CD14-positive monocyte (primary cell): Measurements from ENCODE around the gene ANAPC13. TPM values are rescaled to one million over a fixed set of nuclear protein-coding genes. Genes with fewer than 3 reads are reported as not detected.
A peak's percentile ranks its signal among the peaks of the same experiment; 100 is the strongest.

Source experiments
- DNase-seq, 3 donors: peaks; one replicate each; pipeline ENCODE4 v3.0.0-alpha.2; 2011 to 2022
- H2AFZ ChIP-seq: 2 replicates; pipeline ENCODE4 v1.6.0; 2012; ENCODE audit warnings: mild to moderate bottlenecking, low read depth, low read length, inconsistent platforms; ENCODE audit not compliant: insufficient read depth, poor library complexity, severe bottlenecking
- H3K27ac ChIP-seq, 2 donors: 1 replicate in 1 of 2; 2 replicates in 1 of 2; pipeline ENCODE4 v1.5.1; 2012 to 2013; ENCODE audit warnings: low read length in 2 of 2, control low read depth in 1 of 2, inconsistent platforms in 1 of 2, low read depth in 1 of 2, mild to moderate bottlenecking in 1 of 2
- H3K27me3 ChIP-seq, 2 donors: one replicate each; pipeline versions ENCODE4 v1.6.0 to v1.6.1; 2011 to 2013; ENCODE audit warnings: low read length in 2 of 2; ENCODE audit not compliant: control insufficient read depth in 2 of 2, insufficient read depth in 2 of 2
- H3K36me3 ChIP-seq, 2 donors: replicated peaks in 1 of 2; 1 replicate in 1 of 2; 2 replicates in 1 of 2; pipeline versions ENCODE4 v1.5.1 to v1.6.1; 2012 to 2013; ENCODE audit warnings: low read length in 2 of 2, control low read depth in 1 of 2, inconsistent platforms in 1 of 2, mild to moderate bottlenecking in 1 of 2; ENCODE audit not compliant: insufficient read depth in 2 of 2, control insufficient read depth in 1 of 2
- H3K4me1 ChIP-seq, 2 donors: 1 replicate in 1 of 2; 2 replicates in 1 of 2; pipeline versions ENCODE4 v1.5.1 to v1.6.1; 2012 to 2013; ENCODE audit warnings: low read length in 2 of 2, control low read depth in 1 of 2, inconsistent platforms in 1 of 2, mild to moderate bottlenecking in 1 of 2, moderate library complexity in 1 of 2; ENCODE audit not compliant: insufficient read depth in 2 of 2, control insufficient read depth in 1 of 2
- H3K4me2 ChIP-seq: replicated peaks from 2 replicates; pipeline ENCODE3; 2012; ENCODE audit warnings: low read length, moderate library complexity, mild to moderate bottlenecking; ENCODE audit not compliant: poor library complexity, severe bottlenecking; ENCODE audit errors: extremely low read depth
- H3K4me3 ChIP-seq, 3 experiments: fragments of 200-600 bp in 1 of 3; sonication (generic) in 1 of 3; replicated peaks in 1 of 3; 1 replicate in 2 of 3; 2 replicates in 1 of 3; pipeline ENCODE4 v1.5.1; 2011 to 2013; ENCODE audit warnings: low read length in 3 of 3, mild to moderate bottlenecking in 3 of 3, control low read depth in 2 of 3, low read depth in 2 of 3, inconsistent platforms in 1 of 3, moderate library complexity in 1 of 3
- H3K79me2 ChIP-seq: 2 replicates; pipeline ENCODE4 v1.6.0; 2012; ENCODE audit warnings: mild to moderate bottlenecking, control low read depth, inconsistent platforms, low read length, moderate library complexity; ENCODE audit not compliant: insufficient read depth
- H3K9ac ChIP-seq: 2 replicates; pipeline ENCODE4 v1.6.0; 2017; ENCODE audit warnings: low read length, mild to moderate bottlenecking; ENCODE audit not compliant: insufficient read depth, poor library complexity, severe bottlenecking
- H3K9me3 ChIP-seq, 2 donors: replicated peaks in 1 of 2; 1 replicate in 1 of 2; 2 replicates in 1 of 2; pipeline versions ENCODE4 v1.5.1 to v1.6.1; 2012 to 2013; ENCODE audit warnings: low read length in 2 of 2, control low read depth in 1 of 2; ENCODE audit not compliant: control insufficient read depth in 1 of 2, insufficient read depth in 1 of 2
- H4K20me1 ChIP-seq: 2 replicates; pipeline ENCODE4 v1.6.0; 2012; ENCODE audit warnings: mild to moderate bottlenecking, low read length, control low read depth, moderate library complexity; ENCODE audit not compliant: insufficient read depth
- H3K27ac Mint-ChIP-seq, 7 donors: one replicate each; pipeline ENCODE4 v1.8.0; 2020; ENCODE audit warnings: mild to moderate bottlenecking in 7 of 7, mixed read lengths in 7 of 7, moderate library complexity in 6 of 7, inconsistent platforms in 2 of 7
- H3K27me3 Mint-ChIP-seq, 3 donors: one replicate each; pipeline ENCODE4 v1.8.0; 2021 to 2022; ENCODE audit warnings: low read depth in 3 of 3, mild to moderate bottlenecking in 3 of 3, mixed read lengths in 3 of 3, moderate library complexity in 3 of 3, inconsistent platforms in 1 of 3
- H3K36me3 Mint-ChIP-seq, 2 donors: one replicate each; pipeline ENCODE4 v1.8.0; 2020; ENCODE audit warnings: mixed read lengths in 2 of 2, inconsistent platforms in 1 of 2, mild to moderate bottlenecking in 1 of 2
- H3K4me1 Mint-ChIP-seq: one replicate; pipeline ENCODE4 v1.8.0; 2020; ENCODE audit warnings: mild to moderate bottlenecking, mixed read lengths
- H3K4me3 Mint-ChIP-seq, 2 donors: one replicate each; pipeline ENCODE4 v1.8.0; 2020; ENCODE audit warnings: mild to moderate bottlenecking in 2 of 2, mixed read lengths in 2 of 2, moderate library complexity in 1 of 2
- H3K9me3 Mint-ChIP-seq, 7 donors: one replicate each; pipeline ENCODE4 v1.8.0; 2020 to 2022; ENCODE audit warnings: mixed read lengths in 7 of 7, mild to moderate bottlenecking in 6 of 7, moderate library complexity in 6 of 7, inconsistent platforms in 2 of 7
- whole genome bisulfite sequencing: methylation state at CpG from one replicate; pipeline ENCODE4 v1.1.5; 2013; ENCODE audit warnings: missing lambda C conversion rate; ENCODE audit not compliant: insufficient coverage; 5-methylcytosine and 5-hydroxymethylcytosine counted together
- intact Hi-C, 2 donors: fragments of 100-400 bp; cut with micrococcal nuclease; formaldehyde crosslinking; loops; one replicate each; pipeline versions ENCODE4 v1.15.0 to v1.15.1; 2023
- polyA plus RNA-seq, 3 donors: library from polyadenylated mRNA; depleted of rRNA in 1 of 3; unstranded in 2 of 3; stranded (reverse) in 1 of 3; fragments of 300-500 nt in 2 of 3; fragments of >200 nt in 1 of 3; fragmentation: Illumina TruSeq in 2 of 3; gene quantifications; 1 replicate in 2 of 3; 2 replicates in 1 of 3; pipeline ENCODE4 v1.2.3, GENCODE V29; 2012 to 2021
- TF ChIP-seq, protein P1 (sequence below): fragments of 200-600 bp; IDR thresholded peaks from one replicate; pipeline ENCODE4 v1.8.0; 2022; ENCODE audit warnings: antibody characterized with exemption, mild to moderate bottlenecking

The ANAPC13 gene
- polyA plus RNA-seq, 3 donors, result 33.5 to 102 (median 92.4) TPM

DNA sequence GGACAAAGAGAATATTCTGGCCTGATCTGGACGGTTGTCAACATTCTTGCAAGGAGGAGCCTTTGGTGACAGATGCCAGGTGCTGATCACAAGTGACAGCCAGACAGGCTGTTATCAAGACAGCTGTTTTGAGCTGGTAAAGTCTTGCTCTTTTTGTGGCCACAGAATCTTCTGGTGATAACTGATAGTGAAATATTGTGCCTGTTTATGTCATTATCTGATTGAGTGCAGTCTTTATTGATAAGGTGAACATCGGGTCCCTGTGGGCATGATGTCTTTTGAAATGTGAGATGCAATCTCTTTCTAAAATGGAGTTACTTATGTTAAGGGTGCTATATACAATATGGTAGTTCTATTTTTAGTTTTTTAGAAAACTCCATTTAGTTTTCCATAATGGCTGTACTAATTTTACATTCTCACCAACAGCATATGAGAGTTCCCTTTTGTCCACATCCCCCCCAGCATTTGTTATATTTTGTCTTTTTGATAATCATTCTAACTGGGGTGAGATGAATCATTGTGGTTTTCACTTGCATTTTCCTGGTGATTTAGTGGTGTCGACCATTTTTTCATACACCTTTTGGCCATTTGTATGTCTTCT lies 10.8 kb upstream of the ANAPC13 start:
- H3K4me1 Mint-ChIP-seq, result peaks cover 18% of the 10 kb centered on the region
- H3K27me3 Mint-ChIP-seq, result no peaks in the 10 kb centered on the region
- H3K36me3 Mint-ChIP-seq, result peaks cover 60 to 65% of the 10 kb centered on the region in 2 donors
- no peaks in the 10 kb centered on the region for H3K27me3 ChIP-seq
- H3K79me2 ChIP-seq, result peaks cover 100% of the 10 kb centered on the region
- no peak overlapping the region for H3K4me2 ChIP-seq
- no peak overlapping the region for H3K27ac ChIP-seq
- H3K4me1 ChIP-seq, result peaks cover 0 to 6% of the 10 kb centered on the region in 2 donors
- H3K9me3 ChIP-seq, result no peaks in the 10 kb centered on the region
- peaks cover 46% of the 10 kb centered on the region for H4K20me1 ChIP-seq
- H3K9me3 Mint-ChIP-seq, result peaks cover 0 to 18% (median 4%) of the 10 kb centered on the region in 7 donors
- no peak for DNase-seq
- H3K4me3 Mint-ChIP-seq, result no peak overlapping the region
- H2AFZ ChIP-seq, result no peak overlapping the region
- peaks cover 18 to 53% of the 10 kb centered on the region in 2 donors for H3K36me3 ChIP-seq
- no peak overlapping the region for H3K4me3 ChIP-seq
- intact Hi-C loops, result loop anchor here in 1 of 2 donors (5.0 kb wide), 1 partner anchor 189 kb away; no protein-coding TSS in a partner anchor
- TF ChIP-seq, protein P1, sequence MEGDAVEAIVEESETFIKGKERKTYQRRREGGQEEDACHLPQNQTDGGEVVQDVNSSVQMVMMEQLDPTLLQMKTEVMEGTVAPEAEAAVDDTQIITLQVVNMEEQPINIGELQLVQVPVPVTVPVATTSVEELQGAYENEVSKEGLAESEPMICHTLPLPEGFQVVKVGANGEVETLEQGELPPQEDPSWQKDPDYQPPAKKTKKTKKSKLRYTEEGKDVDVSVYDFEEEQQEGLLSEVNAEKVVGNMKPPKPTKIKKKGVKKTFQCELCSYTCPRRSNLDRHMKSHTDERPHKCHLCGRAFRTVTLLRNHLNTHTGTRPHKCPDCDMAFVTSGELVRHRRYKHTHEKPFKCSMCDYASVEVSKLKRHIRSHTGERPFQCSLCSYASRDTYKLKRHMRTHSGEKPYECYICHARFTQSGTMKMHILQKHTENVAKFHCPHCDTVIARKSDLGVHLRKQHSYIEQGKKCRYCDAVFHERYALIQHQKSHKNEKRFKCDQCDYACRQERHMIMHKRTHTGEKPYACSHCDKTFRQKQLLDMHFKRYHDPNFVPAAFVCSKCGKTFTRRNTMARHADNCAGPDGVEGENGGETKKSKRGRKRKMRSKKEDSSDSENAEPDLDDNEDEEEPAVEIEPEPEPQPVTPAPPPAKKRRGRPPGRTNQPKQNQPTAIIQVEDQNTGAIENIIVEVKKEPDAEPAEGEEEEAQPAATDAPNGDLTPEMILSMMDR, result no peak
- peak overlapping the region in 3 of 7 donors; percentile 29 to 70 (median 51) for H3K27ac Mint-ChIP-seq
- H3K9ac ChIP-seq, result no peak overlapping the region
- 86% methylated on average over 1 of the region's 3 CpGs for WGBS

DNA sequence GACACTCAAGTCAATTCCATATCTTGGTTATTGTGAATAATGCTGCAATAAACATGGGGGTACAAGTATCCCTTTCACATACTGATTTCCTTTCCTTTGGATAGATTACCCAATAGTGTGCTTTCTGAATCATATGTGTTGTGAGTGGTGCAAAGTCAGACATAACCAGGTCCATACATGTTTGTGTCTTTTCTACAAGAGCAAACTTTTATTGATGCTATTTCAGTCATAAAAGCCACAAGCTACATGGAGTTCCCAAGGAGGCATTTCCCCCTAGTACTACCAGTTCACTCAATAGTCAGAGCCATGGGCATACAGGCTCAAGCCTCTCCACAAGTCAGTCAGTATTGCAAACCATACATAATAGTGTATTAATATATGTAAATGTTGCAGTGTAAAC lies 10.2 kb upstream of the ANAPC13 start:
- Mint-ChIP-seq H3K4me1 (peaks cover 18% of the 10 kb centered on the region), H3K4me3 (no peak overlapping the region), H3K27ac (peak overlapping the region in 2 of 7 donors; percentile 27 to 29), H3K27me3 (no peaks in the 10 kb centered on the region), H3K36me3 (peaks cover 55 to 61% of the 10 kb centered on the region in 2 donors), H3K9me3 (peaks cover 0 to 18% (median 4%) of the 10 kb centered on the region in 7 donors)
- TF ChIP-seq, protein P1, result no peak
- intact Hi-C loops, result loop anchor here in 1 of 2 donors (5.0 kb wide), 1 partner anchor 189 kb away; no protein-coding TSS in a partner anchor
- DNase-seq, result no peak
- peaks cover 42% of the 10 kb centered on the region for H4K20me1 ChIP-seq
- H3K4me2 ChIP-seq, result no peak overlapping the region
- no peak overlapping the region for H3K9ac ChIP-seq
- H3K27ac ChIP-seq, result no peak overlapping the region
- no peak overlapping the region for H3K4me3 ChIP-seq
- H3K79me2 ChIP-seq, result peaks cover 100% of the 10 kb centered on the region
- H2AFZ ChIP-seq, result no peak overlapping the region
- peaks cover 0 to 6% of the 10 kb centered on the region in 2 donors for H3K4me1 ChIP-seq
- no peaks in the 10 kb centered on the region for H3K27me3 ChIP-seq
- H3K36me3 ChIP-seq, result peaks cover 18 to 47% of the 10 kb centered on the region in 2 donors
- no peaks in the 10 kb centered on the region for H3K9me3 ChIP-seq
